Measurements from ENCODE around the gene TLX2.
"Not testable (repeated sequence)": the region's sequence is repeated elsewhere in the genome, so short reads cannot be mapped to it uniquely, and the experiment has no call there.

TLX2 gene

GRCh38 chr2:74514368-74515270 lies at the start of gene TLX2:
TSS of gene TLX2 (plus strand) at chr2:74514450. CDS start at chr2:74514807, 357 bp downstream.
- Mint-ChIP-seq H3K4me3 (peak within 1 kb of the TSS; percentile 56), H3K4me1 (ENCODE audit: low read depth) (peaks cover 25% of the 10 kb centered on the region), H3K36me3 (ENCODE audit: low read depth) (no peaks in the 10 kb centered on the region), H3K27ac (no peak within 1 kb of the TSS), H3K27me3 (peaks cover 79% of the 10 kb centered on the region), H3K9me3 (no peaks in the 10 kb centered on the region)

- H3K9me3 Mint-ChIP-seq, H3K27me3 Mint-ChIP-seq: not testable (repeated sequence)
- Mint-ChIP-seq H3K4me1 (ENCODE audit: low read depth) (peaks cover 32% of the 10 kb centered on the region), H3K36me3 (ENCODE audit: low read depth) (peaks cover 35% of the 10 kb centered on the region), H3K27ac (peak overlapping the region; percentile 75), H3K4me3 (peak overlapping the region; percentile 57)
Observed at GRCh38 chr2:74470742-74471141, 43.5 kb upstream of the TLX2 start.

- Mint-ChIP-seq H3K9me3 (no peaks in the 10 kb centered on the region), H3K27ac (peak overlapping the region; percentile 96), H3K27me3 (no peaks in the 10 kb centered on the region), H3K4me3 (peak overlapping the region; percentile 96), H3K36me3 (ENCODE audit: low read depth) (peaks cover 36% of the 10 kb centered on the region), H3K4me1 (ENCODE audit: low read depth) (peaks cover 27% of the 10 kb centered on the region)
Observed at GRCh38 chr2:74471332-74472065, 42.8 kb upstream of the TLX2 start.

- Mint-ChIP-seq H3K36me3 (ENCODE audit: low read depth) (peaks cover 38% of the 10 kb centered on the region), H3K9me3 (no peaks in the 10 kb centered on the region), H3K27me3 (no peaks in the 10 kb centered on the region), H3K4me1 (ENCODE audit: low read depth) (peaks cover 27% of the 10 kb centered on the region), H3K4me3 (peak within 1 kb of the TSS; percentile 96), H3K27ac (peak within 1 kb of the TSS; percentile 96)
Observed at GRCh38 chr2:74472086-74472944, 41.9 kb upstream of the TLX2 start, which contains the start of gene MRPL53. TSS of gene MRPL53 (minus strand) at chr2:74472680. CDS start at chr2:74472660, 20 bp downstream.

GRCh38 chr2:74472945-74473258 lies 41.3 kb upstream of the TLX2 start:
- Mint-ChIP-seq H3K4me3 (peak overlapping the region; percentile 96), H3K27ac (peak overlapping the region; percentile 96), H3K9me3 (no peaks in the 10 kb centered on the region), H3K4me1 (ENCODE audit: low read depth) (peaks cover 27% of the 10 kb centered on the region), H3K36me3 (ENCODE audit: low read depth) (peaks cover 41% of the 10 kb centered on the region), H3K27me3 (no peaks in the 10 kb centered on the region)

- H3K27me3 Mint-ChIP-seq: no peaks in the 10 kb centered on the region
- H3K9me3 Mint-ChIP-seq: no peaks in the 10 kb centered on the region
- H3K4me3 Mint-ChIP-seq: no peak overlapping the region
- peaks cover 27% of the 10 kb centered on the region for H3K4me1 Mint-ChIP-seq (ENCODE audit: low read depth)
- peaks cover 46% of the 10 kb centered on the region for H3K36me3 Mint-ChIP-seq (ENCODE audit: low read depth)
- H3K27ac Mint-ChIP-seq: no peak overlapping the region
Observed at GRCh38 chr2:74474481-74474880, 39.8 kb upstream of the TLX2 start.

DNA sequence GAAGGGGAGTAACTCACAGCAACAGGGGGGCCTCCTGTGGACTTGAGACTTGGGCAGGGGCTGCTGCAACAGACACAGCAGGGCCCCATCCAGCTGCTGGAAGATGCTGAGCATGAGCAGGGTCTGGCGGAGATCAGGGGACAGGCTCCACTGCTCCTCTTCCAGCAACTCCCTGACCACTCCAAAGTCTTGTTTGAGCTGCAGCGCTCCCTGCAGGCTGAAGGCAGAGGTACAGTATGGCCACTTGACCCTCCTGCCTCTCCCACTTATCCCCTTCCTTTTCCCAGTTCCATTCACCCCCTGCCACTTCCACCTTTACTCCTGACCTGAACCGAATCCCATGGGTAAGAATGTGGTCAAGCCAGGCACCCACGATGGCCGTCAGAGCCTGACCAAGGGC lies 39.4 kb upstream of the TLX2 start:
- Mint-ChIP-seq H3K4me3 (no peak overlapping the region), H3K27me3 (no peaks in the 10 kb centered on the region), H3K9me3 (no peaks in the 10 kb centered on the region), H3K36me3 (ENCODE audit: low read depth) (peaks cover 47% of the 10 kb centered on the region), H3K27ac (no peak overlapping the region), H3K4me1 (ENCODE audit: low read depth) (peaks cover 26% of the 10 kb centered on the region)

DNA sequence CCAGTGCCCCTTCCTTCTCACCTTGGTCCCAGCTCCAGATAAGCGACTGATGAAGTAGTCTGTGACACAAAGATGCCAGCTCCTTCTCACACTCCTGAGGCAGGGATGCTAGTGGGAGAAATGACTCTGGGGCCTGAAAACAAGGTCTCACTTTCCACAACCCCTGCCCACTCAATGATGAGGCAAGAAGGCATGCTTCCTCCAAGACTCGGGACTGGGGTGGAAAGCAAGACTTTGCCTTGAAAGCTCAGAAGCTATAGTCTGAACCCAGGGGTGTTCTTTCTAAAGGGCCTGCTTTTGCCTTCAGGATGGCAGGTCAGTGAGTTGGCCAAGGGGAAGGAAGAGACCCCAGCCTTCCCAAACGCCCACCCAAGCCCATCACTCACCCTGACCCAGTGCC lies 32.8 kb upstream of the TLX2 start:
- H3K9me3 Mint-ChIP-seq: no peaks in the 10 kb centered on the region
- H3K36me3 Mint-ChIP-seq (ENCODE audit: low read depth): peaks cover 32% of the 10 kb centered on the region
- peaks cover 32% of the 10 kb centered on the region for H3K4me1 Mint-ChIP-seq (ENCODE audit: low read depth)
- peak overlapping the region; percentile 100 for H3K4me3 Mint-ChIP-seq
- H3K27ac Mint-ChIP-seq: peak overlapping the region; percentile 68
- no peaks in the 10 kb centered on the region for H3K27me3 Mint-ChIP-seq

GRCh38 chr2:74481961-74482800 lies 32.1 kb upstream of the TLX2 start:
- Mint-ChIP-seq H3K4me3 (peak overlapping the region; percentile 100), H3K36me3 (ENCODE audit: low read depth) (peaks cover 38% of the 10 kb centered on the region), H3K9me3 (no peaks in the 10 kb centered on the region), H3K27me3 (no peaks in the 10 kb centered on the region), H3K4me1 (ENCODE audit: low read depth) (peaks cover 32% of the 10 kb centered on the region), H3K27ac (peak overlapping the region; percentile 100)

DNA sequence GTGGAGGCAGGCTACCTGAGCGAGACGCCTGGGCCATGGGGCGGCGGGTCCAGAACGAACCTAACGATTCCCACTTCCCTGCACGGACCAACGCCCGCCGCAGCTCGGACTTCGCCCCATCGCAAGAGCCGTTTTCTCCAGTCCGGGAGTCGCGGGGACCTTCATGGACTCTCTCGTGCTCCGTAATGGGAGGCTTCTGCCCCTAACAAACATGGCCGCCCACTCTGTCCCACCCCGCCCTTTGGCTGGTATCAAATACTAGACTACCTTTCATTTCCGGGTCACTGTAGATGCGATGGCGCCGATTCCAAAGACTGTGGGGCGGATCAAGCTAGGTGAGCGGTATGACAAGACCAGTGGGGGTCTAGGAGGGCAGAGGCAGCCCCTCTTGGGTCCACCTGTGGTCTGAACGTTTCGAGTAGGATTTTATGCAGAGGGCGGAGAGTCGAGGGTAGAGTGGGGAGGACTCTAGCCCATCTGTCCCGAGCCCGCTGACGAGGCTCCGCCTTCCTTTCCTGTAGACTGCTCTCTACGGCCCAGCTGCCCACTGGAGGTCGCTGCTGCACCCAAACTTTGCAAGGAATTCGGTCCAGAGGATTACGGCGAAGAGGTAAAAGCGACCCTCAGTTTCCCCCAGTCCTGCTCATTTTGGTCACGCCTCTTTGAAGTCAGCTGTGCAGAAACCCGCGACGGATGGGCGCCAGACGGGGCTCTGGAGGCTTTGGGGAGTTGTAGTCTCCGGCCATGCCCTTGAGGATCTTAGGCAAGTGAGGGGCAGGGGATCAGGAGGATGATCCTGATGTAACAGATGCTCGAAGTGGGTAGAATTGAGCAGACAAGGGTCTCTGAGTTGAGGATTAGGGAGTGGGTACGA lies 31.2 kb upstream of the TLX2 start, which contains the start of the genes CCDC142 and TTC31:
Gene CCDC142, minus strand, starts transcription at position 198 of the 874 bp plus-strand sequence. Its CDS starts 161 bp downstream, at position 37.
Gene TTC31, plus strand, starts transcription at position 281 of the 874 bp plus-strand sequence. Its CDS starts 15 bp downstream, at position 296.
- Mint-ChIP-seq H3K36me3 (ENCODE audit: low read depth) (peaks cover 33% of the 10 kb centered on the region), H3K4me3 (peak within 1 kb of the TSS; percentile 100), H3K27ac (peak within 1 kb of the TSS; percentile 100), H3K4me1 (ENCODE audit: low read depth) (peaks cover 32% of the 10 kb centered on the region), H3K27me3 (no peaks in the 10 kb centered on the region), H3K9me3 (no peaks in the 10 kb centered on the region)

DNA sequence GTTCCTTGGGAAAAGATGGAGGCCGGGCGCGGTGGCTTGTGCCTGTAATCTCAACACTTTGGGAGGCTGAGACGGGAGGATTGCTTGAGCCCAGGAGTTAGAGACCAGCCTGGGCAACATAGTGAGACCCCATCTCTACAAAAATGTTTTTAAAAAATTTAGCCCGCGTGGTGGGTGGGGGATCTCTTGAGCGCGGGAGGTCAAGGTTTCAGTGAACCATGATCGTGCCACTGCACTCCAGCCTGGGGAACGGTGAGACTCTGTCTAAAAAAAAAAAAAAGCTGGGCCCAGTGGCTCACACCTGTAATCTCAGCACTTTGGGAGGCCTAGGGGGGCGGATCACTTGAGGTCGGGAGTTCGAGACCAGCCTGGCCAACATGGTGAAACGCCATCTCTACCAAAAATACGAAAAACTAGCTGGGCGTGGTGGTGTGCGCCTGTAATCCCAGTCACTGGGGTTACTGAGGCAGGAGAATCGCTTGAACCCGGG lies 30.5 kb upstream of the TLX2 start:
- peak overlapping the region; percentile 100 for H3K27ac Mint-ChIP-seq
- H3K27me3 Mint-ChIP-seq, H3K9me3 Mint-ChIP-seq: not testable (repeated sequence)
- peak overlapping the region; percentile 100 for H3K4me3 Mint-ChIP-seq
- H3K4me1 Mint-ChIP-seq (ENCODE audit: low read depth): peaks cover 32% of the 10 kb centered on the region
- H3K36me3 Mint-ChIP-seq (ENCODE audit: low read depth): peaks cover 33% of the 10 kb centered on the region

DNA sequence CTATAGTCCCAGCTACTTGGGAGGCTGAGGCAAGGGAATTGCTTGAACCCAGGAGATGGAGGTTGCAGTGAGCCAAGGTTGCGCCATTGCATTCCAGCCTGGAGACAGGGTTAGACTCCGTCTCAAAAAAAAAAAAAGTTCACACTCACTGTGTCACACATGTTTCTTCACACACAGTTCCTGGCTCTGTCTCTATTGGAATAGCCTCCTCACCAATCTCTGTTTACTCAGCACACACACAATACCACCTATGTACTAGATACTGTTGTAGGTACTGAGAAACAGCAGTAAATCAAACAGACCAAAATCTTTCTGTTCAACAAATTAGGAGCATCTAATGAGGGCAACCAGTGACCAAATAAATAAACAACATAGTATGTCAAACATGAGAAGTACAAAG lies 28.1 kb upstream of the TLX2 start:
- Mint-ChIP-seq H3K27me3 (no peaks in the 10 kb centered on the region), H3K4me3 (no peak overlapping the region), H3K27ac (peak overlapping the region; percentile 19), H3K4me1 (ENCODE audit: low read depth) (peaks cover 19% of the 10 kb centered on the region), H3K9me3 (no peaks in the 10 kb centered on the region), H3K36me3 (ENCODE audit: low read depth) (peaks cover 26% of the 10 kb centered on the region)

All from stimulated activated naive CD8-positive, alpha-beta T cell treated with anti-CD3 and anti-CD28 coated beads, Interleukin-15, Interleukin-2, amounts not matched to agents 100 ng/mL and 50 ng/mL, for 24 hours (primary cell).